Occipital lobe (tissue), 2 donors: ENCODE data around the gene MISFA. TPM values are rescaled to one million over a fixed set of nuclear protein-coding genes. Genes with fewer than 3 reads are reported as not detected.
"Not testable (repeated sequence)": the region's sequence is repeated elsewhere in the genome, so short reads cannot be mapped to it uniquely, and the experiment has no call there.

Source experiments
- DNase-seq: peaks from one replicate; lab custom pipeline; 2025; lab: John Stamatoyannopoulos, UW
- total RNA-seq: library from RNA; depleted of rRNA; stranded (reverse); fragments of >200 nt; gene quantifications from one replicate; pipeline ENCODE4 v1.2.3, GENCODE V29; 2014

Gene MISFA
- total RNA-seq, 1 donor from 2014 or later: 0.62 TPM

DNA sequence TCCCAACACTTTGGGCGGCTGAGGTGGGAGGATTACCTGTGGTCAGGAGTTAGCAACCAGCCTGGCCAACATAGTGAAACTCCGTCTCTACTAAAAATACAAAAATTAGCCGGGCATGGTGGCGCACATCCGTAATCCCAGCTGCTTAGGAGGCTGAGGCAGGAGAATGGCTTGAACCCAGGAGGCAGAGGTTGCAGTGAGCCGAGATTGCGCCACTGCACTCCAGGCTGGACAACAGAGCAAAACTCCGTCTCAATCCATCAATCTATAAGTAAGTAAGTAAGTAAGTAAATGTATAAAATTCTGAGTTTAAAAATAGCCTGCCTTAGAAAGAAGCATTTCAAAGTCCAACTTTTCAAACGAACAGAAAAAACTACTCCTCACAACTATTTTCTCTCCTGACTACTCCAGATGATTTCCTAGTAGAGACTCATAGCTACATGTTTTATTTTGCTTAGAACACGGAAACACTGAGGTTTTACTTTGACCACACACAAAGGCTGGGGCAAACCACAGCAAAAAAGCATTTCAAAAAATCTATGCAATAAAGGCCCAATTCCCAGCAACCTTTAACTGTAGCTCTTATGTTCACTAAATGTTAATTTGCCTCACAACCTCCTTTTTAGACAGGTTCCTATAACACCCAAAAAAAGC lies 18.2 kb downstream of the MISFA start:
- DNase-seq: no peak

GRCh38 chr11:18618342-18619025 lies 18.9 kb downstream of the MISFA start:
- no peak for DNase-seq

GRCh38 chr11:18623707-18624106 lies 24.1 kb downstream of the MISFA start:
- DNase-seq: no peak

- no peak for DNase-seq
These were observed 24.6 kb downstream of the MISFA start for GRCh38 chr11:18624161-18624560.

DNA sequence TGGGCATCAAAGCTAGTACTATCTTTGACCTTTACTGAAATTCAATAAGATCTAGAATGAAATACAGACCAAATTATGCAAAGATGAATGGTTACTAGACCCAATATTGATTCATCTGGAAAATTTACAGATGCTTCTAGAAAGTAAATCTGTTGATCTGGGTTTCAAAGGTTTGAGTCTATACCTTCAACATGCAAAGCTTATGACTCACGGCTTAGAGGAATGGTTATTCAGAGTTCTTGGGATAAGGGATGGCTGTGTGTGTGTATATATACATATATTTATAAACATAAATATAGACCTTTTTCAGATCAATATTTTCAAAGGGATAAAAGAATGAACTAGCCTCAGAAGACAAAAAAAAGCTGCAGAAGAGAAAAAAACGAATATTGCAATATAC lies 33.3 kb downstream of the MISFA start:
- DNase-seq: no peak

GRCh38 chr11:18633256-18634139 lies 33.9 kb downstream of the MISFA start:
- DNase-seq: no peak

DNA sequence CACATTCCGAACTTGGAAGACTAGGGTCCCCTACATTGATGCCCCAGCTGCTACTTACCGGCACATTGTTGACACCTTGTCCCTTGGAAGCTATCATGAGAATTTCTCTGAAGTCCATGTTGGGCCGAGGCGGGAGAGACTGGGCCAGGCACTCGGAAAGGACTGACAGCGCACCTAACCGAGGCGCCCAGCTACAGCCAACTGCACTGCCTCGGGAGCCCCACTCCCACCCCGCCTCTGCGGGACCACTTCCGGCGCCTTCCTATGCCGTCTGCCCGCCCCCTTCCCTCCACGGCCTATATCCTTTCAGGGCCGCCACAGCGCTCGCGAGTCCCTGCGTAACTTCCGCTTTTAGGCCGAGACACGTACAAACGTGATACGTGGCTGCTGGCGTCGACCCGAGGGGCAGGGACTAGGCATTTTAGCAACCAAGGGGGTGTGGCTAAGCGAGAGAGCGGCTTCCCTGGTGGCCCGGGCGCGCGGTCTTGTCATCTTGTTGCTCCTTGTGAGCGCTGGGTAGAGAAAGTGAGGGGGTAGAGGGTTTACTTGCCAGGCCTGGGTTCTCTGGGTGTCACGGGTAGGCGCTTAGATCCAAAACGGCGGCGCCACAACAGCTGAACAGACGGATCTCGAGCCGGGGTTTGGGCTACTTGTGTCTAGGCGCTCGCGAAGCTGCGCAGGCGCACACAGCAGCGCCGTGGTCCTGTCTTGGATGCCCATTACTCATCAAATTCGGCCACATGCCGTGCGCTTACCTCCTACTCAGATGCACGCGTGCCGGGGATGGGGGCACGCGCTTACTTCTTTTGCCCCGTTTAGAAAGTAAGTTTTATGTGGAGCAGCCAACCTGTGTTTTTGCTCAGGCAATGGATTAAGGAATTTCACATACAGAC lies 34.8 kb downstream of the MISFA start, which contains the start of gene SPTY2D1:
Gene SPTY2D1 (minus strand): TSS at position 203 of the 893 bp plus-strand sequence. CDS start 85 bp downstream, at position 118.
- peak; percentile 96 for DNase-seq

GRCh38 chr11:18641677-18642076 lies 42.1 kb downstream of the MISFA start:
- no peak for DNase-seq

- not testable (repeated sequence) for DNase-seq
These were observed 43.4 kb downstream of the MISFA start for GRCh38 chr11:18643034-18643433.

- DNase-seq: no peak
These were observed 50.8 kb downstream of the MISFA start for GRCh38 chr11:18650353-18650752.

- DNase-seq: no peak
These were observed 51.4 kb downstream of the MISFA start for GRCh38 chr11:18650859-18651557.

Other genes with a start within 250 kb of the MISFA start
- gene LDHA, start 205.2 kb upstream of the MISFA start, total RNA-seq: 119 TPM
- not detected for gene LDHC, start 187.5 kb upstream of the MISFA start, total RNA-seq
- 0.62 TPM for gene LDHAL6A, start 143.9 kb upstream of the MISFA start, total RNA-seq
- 99.8 TPM for gene TSG101, start 72.8 kb upstream of the MISFA start, total RNA-seq
- 27.8 TPM for gene UEVLD, start 11.1 kb upstream of the MISFA start, total RNA-seq
- 11.2 TPM for gene SPTY2D1, start 34.6 kb downstream of the MISFA start, total RNA-seq
- 6.9 TPM for gene TMEM86A, start 99.0 kb downstream of the MISFA start, total RNA-seq
- 0.16 TPM for gene IGSF22, start 126.4 kb downstream of the MISFA start, total RNA-seq
- 27.5 TPM for gene PTPN5, start 192.0 kb downstream of the MISFA start, total RNA-seq